ENCODE data around the gene CHCHD1.
A peak's percentile ranks its signal among the peaks of the same experiment; 100 is the strongest.

Gene CHCHD1

DNA sequence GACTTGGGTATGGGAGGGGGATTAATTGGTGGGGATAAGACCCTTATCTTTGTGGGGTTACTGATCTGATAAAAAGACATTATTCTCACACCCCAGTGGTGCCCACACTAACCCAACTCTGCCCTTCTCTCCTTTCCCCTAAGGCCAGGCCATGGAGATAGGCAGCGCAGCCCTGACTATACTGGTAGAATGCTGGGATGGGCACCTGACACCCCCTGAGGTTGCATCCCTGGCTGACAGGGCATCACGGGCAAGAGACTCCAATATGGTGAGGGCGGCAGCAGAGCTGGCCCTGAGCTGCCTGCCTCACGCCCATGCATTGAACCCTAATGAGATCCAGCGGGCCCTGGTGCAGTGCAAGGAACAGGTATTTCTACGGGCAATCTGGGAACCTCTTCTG, 16.2 kb downstream of the CHCHD1 start:
- no peak for FAIRE-seq
- no peak for TF ChIP-seq TAF1 (IDR thresholded peaks at IDR 0.05; ENCODE audit: low read depth, low read length)
- TF ChIP-seq POLR2A (IDR thresholded peaks at IDR 0.05; ENCODE audit: low read depth, low read length), result peak; percentile 33; the same call in 1 of the 2 replicates
- DNase-seq (ENCODE audit: insufficient read length, low spot score), result no peak

DNA sequence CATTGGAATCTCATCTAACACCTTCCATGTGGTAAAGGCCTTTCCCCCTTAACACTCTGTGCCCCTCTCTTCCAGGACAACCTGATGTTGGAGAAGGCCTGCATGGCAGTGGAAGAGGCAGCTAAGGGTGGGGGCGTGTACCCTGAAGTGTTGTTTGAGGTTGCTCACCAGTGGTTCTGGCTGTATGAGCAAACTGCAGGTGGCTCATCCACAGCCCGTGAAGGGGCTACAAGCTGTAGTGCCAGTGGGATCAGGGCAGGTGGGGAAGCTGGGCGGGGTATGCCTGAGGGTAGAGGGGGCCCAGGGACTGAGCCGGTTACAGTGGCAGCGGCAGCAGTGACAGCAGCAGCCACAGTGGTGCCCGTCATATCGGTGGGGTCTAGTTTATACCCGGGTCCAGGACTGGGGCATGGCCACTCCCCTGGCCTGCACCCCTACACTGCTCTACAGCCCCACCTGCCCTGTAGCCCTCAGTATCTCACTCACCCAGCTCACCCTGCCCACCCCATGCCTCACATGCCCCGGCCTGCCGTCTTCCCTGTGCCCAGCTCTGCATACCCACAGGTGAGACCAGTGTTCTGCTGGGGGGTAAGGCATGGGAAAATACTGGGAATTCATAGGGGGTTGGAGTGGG, 17.2 kb downstream of the CHCHD1 start:
- DNase-seq (ENCODE audit: insufficient read length, low spot score) (no peak), FAIRE-seq (no peak)
- TF ChIP-seq POLR2AphosphoS5 (IDR thresholded peaks at IDR 0.05; ENCODE audit: low read depth, low read length), result no peak
- no peak for TF ChIP-seq SPI1 (IDR thresholded peaks at IDR 0.05; ENCODE audit: low read depth, low read length)
- TF ChIP-seq TAF1 (IDR thresholded peaks at IDR 0.05; ENCODE audit: low read depth, low read length), result no peak
- no peak for TF ChIP-seq PAX5 (IDR thresholded peaks at IDR 0.05; ENCODE audit: insufficient read depth, low read length, severe bottlenecking)
- no peak for TF ChIP-seq POU2F2 (IDR thresholded peaks at IDR 0.05; ENCODE audit: low read depth, low read length)
- no peak for TF ChIP-seq POLR2A (IDR thresholded peaks at IDR 0.05; ENCODE audit: low read depth, low read length)

DNA sequence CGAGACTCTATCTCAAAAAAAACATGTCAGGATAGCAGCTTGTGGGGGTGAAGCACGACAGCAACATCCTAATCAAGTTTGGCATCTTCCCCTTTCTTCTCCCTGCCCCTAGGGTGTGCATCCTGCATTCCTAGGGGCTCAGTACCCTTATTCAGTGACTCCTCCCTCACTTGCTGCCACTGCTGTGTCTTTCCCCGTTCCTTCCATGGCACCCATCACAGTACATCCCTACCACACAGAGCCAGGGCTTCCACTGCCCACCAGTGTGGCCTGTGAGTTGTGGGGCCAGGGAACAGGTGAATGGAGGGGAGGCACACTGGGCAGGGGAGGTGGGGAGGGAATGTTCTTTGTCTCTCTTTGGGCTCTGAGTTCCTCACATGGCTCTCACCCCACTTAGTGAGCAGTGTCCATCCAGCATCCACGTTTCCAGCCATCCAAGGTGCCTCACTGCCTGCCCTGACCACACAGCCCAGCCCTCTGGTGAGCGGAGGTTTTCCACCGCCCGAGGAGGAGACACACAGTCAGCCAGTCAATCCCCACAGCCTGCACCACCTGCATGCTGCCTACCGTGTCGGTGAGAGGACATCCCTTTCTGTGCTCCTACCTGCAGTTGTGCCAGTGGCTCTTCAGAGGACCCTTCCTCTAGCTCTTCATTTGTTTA, 18.2 kb downstream of the CHCHD1 start:
- TF ChIP-seq POU2F2 (IDR thresholded peaks at IDR 0.05; ENCODE audit: low read depth, low read length) (no peak), TAF1 (IDR thresholded peaks at IDR 0.05; ENCODE audit: low read depth, low read length) (no peak), PAX5 (IDR thresholded peaks at IDR 0.05; ENCODE audit: insufficient read depth, low read length, severe bottlenecking) (no peak), POLR2A (IDR thresholded peaks at IDR 0.05; ENCODE audit: low read depth, low read length) (0 out of 2 replicates have a peak, but pooled peaks have one; percentile 18), POLR2AphosphoS5 (IDR thresholded peaks at IDR 0.05; ENCODE audit: low read depth, low read length) (peak; percentile 64; the same call in 1 of the 2 replicates), SPI1 (IDR thresholded peaks at IDR 0.05; ENCODE audit: low read depth, low read length) (no peak)
- FAIRE-seq, result no peak
- no peak for DNase-seq (ENCODE audit: insufficient read length, low spot score)

DNA sequence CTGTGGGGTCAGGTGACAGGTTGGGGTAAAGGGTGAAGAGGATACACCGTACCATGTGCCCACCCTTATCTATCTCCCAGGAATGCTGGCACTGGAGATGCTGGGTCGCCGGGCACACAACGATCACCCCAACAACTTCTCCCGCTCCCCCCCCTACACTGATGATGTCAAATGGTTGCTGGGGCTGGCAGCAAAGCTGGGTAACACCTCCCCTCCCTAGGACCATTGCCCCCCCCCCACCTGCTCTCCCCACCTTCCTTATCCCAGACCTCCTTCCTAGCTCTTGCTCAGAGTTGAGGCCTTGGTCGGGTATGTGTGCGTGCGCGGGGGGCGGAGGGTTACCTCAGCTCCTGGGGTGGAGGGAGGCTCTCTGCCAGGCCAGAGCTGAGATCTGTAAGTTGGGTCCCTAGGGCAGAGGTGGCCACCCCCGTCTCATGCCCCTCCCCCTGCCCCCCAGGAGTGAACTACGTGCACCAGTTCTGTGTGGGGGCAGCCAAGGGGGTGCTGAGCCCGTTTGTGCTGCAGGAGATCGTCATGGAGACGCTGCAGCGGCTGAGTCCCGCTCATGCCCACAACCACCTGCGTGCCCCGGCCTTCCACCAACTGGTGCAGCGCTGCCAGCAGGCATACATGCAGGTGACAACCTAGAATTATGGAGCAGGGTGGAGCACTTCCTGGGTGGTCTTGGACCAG, 18.9 kb downstream of the CHCHD1 start:
- no peak for DNase-seq (ENCODE audit: insufficient read length, low spot score)
- FAIRE-seq, result no peak
- TF ChIP-seq POLR2AphosphoS5 (IDR thresholded peaks at IDR 0.05; ENCODE audit: low read depth, low read length) (no peak; the same call in 1 of the 2 replicates), PAX5 (IDR thresholded peaks at IDR 0.05; ENCODE audit: insufficient read depth, low read length, severe bottlenecking) (no peak)

DNA sequence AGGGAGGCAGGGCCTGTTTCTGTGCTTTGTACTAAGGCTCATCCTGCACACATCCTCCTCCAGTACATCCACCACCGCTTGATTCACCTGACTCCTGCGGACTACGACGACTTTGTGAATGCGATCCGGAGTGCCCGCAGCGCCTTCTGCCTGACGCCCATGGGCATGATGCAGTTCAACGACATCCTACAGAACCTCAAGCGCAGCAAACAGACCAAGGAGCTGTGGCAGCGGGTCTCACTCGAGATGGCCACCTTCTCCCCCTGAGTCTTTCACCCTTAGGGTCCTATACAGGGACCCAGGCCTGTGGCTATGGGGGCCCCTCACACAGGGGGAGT, 19.4 kb downstream of the CHCHD1 start:
- TF ChIP-seq PAX5 (IDR thresholded peaks at IDR 0.05; ENCODE audit: insufficient read depth, low read length, severe bottlenecking), result no peak
- TF ChIP-seq POLR2AphosphoS5 (IDR thresholded peaks at IDR 0.05; ENCODE audit: low read depth, low read length), result no peak
- no peak for TF ChIP-seq TAF1 (IDR thresholded peaks at IDR 0.05; ENCODE audit: low read depth, low read length)
- TF ChIP-seq POLR2A (IDR thresholded peaks at IDR 0.05; ENCODE audit: low read depth, low read length), result peak; percentile 31; the same call in 1 of the 2 replicates
- TF ChIP-seq POU2F2 (IDR thresholded peaks at IDR 0.05; ENCODE audit: low read depth, low read length), result no peak
- no peak for FAIRE-seq

DNA sequence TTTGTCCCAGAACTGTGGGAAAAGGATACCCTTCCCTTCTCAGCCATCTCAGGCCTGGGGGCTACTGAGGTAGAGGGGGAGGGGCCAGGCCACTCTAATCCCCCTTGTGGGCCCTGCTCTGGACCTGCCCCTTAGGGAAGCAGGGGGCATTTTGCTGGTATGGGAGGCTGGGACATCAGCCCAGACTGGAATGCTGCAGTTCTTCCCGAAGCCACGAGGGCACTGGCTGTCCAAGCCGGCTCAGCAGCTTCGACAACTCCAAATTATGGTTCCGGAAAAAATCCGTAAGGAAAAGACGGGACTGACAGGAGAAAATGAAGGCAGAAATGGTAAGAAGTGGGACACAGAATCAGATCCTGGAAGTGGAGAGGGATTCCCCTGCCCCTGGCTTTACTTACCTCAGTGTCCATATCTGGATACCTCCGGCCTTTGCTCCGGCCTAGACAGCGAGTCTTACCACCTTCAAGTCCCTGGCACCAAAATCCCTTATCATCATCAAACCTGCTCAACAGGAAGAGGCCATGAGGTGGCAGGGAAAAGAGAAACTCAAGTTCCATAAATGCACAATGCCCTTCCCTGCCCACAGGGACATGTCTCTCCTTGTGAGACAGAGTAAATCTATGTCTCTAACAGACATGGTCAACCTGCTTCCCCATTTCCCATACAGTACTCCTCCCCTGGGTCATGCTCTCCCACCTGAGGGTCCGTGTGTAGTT, 20.6 kb downstream of the CHCHD1 start:
- DNase-seq (ENCODE audit: insufficient read length, low spot score), result no peak
- no peak for TF ChIP-seq POLR2A (IDR thresholded peaks at IDR 0.05; ENCODE audit: low read depth, low read length)
- TF ChIP-seq POLR2AphosphoS5 (IDR thresholded peaks at IDR 0.05; ENCODE audit: low read depth, low read length), result peak; percentile 44; the same call in 1 of the 2 replicates
- no peak for FAIRE-seq

More for the DNA sequence above, 19.4 kb downstream of the CHCHD1 start:
- no peak for DNase-seq (ENCODE audit: insufficient read length, low spot score)

DNA sequence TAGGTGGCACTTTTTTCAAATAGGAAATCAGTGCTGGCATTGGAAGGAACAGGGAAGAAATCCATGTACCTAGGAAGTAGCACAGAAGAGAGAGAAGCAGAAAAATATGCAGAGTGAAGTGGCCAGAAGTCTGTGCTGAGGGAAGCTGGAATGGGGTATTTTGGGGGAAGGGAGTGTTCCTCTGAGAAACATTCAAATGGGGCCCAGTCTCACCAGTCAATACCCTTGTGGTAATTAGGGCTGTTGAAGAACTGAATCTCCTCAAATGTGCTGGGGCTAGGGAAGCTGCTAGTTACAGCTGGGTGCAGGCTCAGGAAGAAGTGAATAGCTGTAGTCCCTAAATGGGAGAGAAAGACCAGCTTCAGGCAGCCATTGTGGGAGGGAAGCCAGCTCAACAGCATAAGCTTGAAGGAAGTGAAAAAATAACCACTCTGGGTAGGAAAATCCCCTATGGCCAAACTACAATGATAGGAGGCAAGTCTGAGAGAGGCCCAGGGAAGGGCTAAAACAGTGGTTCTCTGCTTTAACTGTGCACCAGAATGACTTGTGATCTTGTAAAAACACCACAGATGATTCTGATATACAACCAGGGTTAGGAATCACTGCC, 21.9 kb downstream of the CHCHD1 start:
- DNase-seq (ENCODE audit: insufficient read length, low spot score) (peak; percentile 52), FAIRE-seq (peak; percentile 83)
- TF ChIP-seq POLR2AphosphoS5 (IDR thresholded peaks at IDR 0.05; ENCODE audit: low read depth, low read length) (no peak), SPI1 (IDR thresholded peaks at IDR 0.05; ENCODE audit: low read depth, low read length) (peak; percentile 82), TAF1 (IDR thresholded peaks at IDR 0.05; ENCODE audit: low read depth, low read length) (0 out of 2 replicates have a peak, but pooled peaks have one; percentile 29), POLR2A (IDR thresholded peaks at IDR 0.05; ENCODE audit: low read depth, low read length) (0 out of 2 replicates have a peak, but pooled peaks have one; percentile 28), POU2F2 (IDR thresholded peaks at IDR 0.05; ENCODE audit: low read depth, low read length) (0 out of 2 replicates have a peak, but pooled peaks have one; percentile 8)

DNA sequence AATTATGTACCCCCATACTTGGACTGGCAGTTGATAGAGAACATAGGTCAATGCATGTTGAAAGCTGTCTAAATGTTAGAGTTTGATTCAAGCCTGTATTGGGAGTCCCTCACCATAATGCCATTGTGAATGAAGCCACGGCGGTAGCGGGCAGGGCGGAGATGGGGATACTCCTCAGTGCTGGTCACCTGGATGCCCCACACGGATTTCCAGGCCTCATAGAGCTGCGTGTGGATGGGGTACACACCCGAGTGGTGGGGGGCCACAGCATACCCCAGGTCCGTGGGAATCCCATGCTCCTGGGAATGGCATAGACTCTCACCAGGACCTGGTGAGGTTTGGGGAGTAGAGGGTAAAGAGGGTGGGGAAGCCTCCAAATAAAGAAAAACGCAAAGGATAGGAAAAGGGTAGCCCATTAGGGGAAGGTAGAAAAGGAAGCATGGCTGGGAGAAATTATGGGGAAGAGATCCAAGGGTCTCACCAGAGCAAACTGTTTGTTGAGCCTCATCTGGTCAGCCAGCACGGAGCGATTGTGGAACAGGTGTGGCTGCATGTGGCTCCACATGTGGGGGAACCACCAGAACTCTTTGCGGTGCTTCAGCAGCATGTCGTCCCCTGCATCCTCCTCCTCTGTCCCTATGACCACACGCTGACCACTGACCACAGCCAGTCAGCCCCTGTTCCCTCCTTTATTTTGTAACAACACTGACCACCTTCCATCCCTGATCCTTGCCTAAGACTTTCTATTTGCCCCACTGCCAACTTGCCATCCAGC, 24.5 kb downstream of the CHCHD1 start:
- TF ChIP-seq POLR2AphosphoS5 (IDR thresholded peaks at IDR 0.05; ENCODE audit: low read depth, low read length), result no peak
- TF ChIP-seq SPI1 (IDR thresholded peaks at IDR 0.05; ENCODE audit: low read depth, low read length), result no peak
- TF ChIP-seq TAF1 (IDR thresholded peaks at IDR 0.05; ENCODE audit: low read depth, low read length), result no peak
- TF ChIP-seq POLR2A (IDR thresholded peaks at IDR 0.05; ENCODE audit: low read depth, low read length), result no peak
- no peak for TF ChIP-seq POU2F2 (IDR thresholded peaks at IDR 0.05; ENCODE audit: low read depth, low read length)
- TF ChIP-seq PAX5 (IDR thresholded peaks at IDR 0.05; ENCODE audit: insufficient read depth, low read length, severe bottlenecking), result no peak
- DNase-seq (ENCODE audit: insufficient read length, low spot score) (no peak), FAIRE-seq (no peak)

DNA sequence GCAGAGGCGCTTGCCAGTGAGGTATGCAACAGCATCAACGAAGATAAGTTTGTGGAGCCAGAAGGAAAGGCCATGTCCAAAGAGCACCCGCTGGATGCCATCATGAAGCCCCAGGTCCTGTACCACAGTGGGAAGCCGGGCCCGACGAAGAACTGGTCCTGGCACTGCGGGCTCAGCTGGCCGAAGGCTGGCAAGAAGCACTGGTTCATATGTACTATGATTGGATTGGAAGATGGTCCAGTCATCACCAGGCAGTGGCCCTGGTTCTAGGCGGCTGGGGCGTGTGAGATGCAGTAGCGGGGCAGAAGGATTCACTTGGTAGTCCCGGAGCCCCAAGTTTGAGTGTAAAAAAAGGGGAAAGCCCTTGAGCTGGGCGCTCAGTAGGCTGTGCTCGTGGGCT, 25.6 kb downstream of the CHCHD1 start:
- DNase-seq (ENCODE audit: insufficient read length, low spot score) (no peak), FAIRE-seq (no peak)
- 0 out of 2 replicates have a peak, but pooled peaks have one; percentile 11 for TF ChIP-seq POLR2A (IDR thresholded peaks at IDR 0.05; ENCODE audit: low read depth, low read length)
- no peak for TF ChIP-seq POLR2AphosphoS5 (IDR thresholded peaks at IDR 0.05; ENCODE audit: low read depth, low read length)

Data from GM12891 (cell line).